Ishikawa (cell line): ENCODE measurements around the gene NXPE3.

ENCODE experiments used
- CEBPB ChIP-seq: IDR thresholded peaks from 2 replicates; pipeline ENCODE4 v1.6.1; 2012
- CREB1 ChIP-seq: IDR thresholded peaks from 2 replicates; pipeline ENCODE4 v1.6.1; 2012; ENCODE audit warnings: low read depth
- EGR1 ChIP-seq: IDR thresholded peaks from 2 replicates; pipeline ENCODE4 v1.6.1; 2012
- EP300 ChIP-seq: IDR thresholded peaks from 2 replicates; pipeline ENCODE4 v1.6.1; 2012; ENCODE audit warnings: borderline replicate concordance
- FOXM1 ChIP-seq: IDR thresholded peaks from 2 replicates; pipeline ENCODE4 v1.6.1; 2012; ENCODE audit warnings: low read depth, borderline replicate concordance
- MAX ChIP-seq: IDR thresholded peaks from 2 replicates; pipeline ENCODE4 v1.6.1; 2012
- NFIC ChIP-seq: IDR thresholded peaks from 2 replicates; pipeline ENCODE4 v1.6.1; 2012
- RAD21 ChIP-seq: IDR thresholded peaks from 2 replicates; pipeline ENCODE4 v1.6.1; 2012; ENCODE audit warnings: low read depth
- REST ChIP-seq: IDR thresholded peaks from 2 replicates; pipeline ENCODE4 v1.6.1; 2012; ENCODE audit warnings: low read depth, mild to moderate bottlenecking
- TAF1 ChIP-seq: IDR thresholded peaks from 2 replicates; pipeline ENCODE4 v1.6.1; 2012; ENCODE audit warnings: low read depth, mild to moderate bottlenecking
- TCF12 ChIP-seq: IDR thresholded peaks from 2 replicates; pipeline ENCODE4 v1.6.1; 2012; ENCODE audit warnings: low read depth
- TEAD4 ChIP-seq: IDR thresholded peaks from 2 replicates; pipeline ENCODE4 v1.6.1; 2012
- YY1 ChIP-seq: IDR thresholded peaks from 2 replicates; pipeline ENCODE4 v1.6.1; 2012; ENCODE audit warnings: low read depth
- ZBTB7A ChIP-seq: IDR thresholded peaks from 2 replicates; pipeline ENCODE4 v1.6.1; 2012; ENCODE audit warnings: low read depth
- TF ChIP-seq, protein P1 (sequence below): IDR thresholded peaks from 2 replicates; pipeline ENCODE4 v1.6.1; 2012

Gene NXPE3

DNA sequence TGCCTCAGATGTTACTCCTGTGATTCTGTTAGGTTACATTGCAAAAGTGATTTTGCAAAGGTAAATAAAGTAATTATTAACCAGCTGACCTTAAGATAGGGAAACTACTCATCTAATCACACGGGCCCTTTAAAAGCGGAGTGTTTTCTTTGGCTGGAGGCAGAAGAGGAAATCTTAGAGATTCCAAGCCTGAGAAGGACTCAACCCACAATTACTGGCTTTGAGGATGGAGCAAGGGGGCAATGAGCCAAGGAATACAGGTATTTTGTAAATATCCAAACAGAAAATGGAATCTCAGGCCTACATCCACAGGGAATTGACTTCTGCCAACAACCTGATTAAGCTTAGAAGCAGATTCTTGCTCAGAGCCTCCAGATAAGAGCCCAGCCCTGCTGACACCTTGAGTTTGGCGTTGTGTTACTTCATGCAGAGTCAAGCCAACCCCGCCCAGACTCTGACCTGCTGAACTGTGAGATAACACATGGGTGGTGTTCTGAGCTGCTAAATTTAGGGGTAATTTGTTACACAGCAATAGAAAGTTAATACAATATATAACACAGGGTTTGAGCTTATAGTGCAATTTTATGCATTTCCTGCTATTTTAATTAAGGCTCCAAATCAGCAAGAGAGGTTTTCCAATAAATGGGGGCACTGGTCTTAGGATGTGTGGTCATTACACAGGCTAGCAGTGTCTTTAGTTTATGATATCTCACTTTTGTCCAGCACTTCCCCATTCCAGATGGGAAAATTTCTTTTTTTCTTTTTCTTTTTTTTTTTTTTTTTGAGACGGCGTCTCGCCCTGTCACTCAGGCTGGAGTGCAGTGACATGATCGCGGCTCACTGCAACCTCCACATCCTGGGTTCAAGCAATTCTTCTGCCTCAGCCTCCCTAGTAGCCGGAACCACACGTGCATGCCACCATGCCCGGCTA lies 89.8 kb downstream of the NXPE3 start:
- TF ChIP-seq TAF1 (no peak), EP300 (no peak), FOXM1 (no peak), CREB1 (no peak), REST (no peak), NFIC (no peak), CEBPB (no peak), ZBTB7A (no peak), TEAD4 (no peak), YY1 (no peak), TCF12 (no peak), EGR1 (no peak), MAX (no peak), RAD21 (no peak)
- TF ChIP-seq, protein P1, sequence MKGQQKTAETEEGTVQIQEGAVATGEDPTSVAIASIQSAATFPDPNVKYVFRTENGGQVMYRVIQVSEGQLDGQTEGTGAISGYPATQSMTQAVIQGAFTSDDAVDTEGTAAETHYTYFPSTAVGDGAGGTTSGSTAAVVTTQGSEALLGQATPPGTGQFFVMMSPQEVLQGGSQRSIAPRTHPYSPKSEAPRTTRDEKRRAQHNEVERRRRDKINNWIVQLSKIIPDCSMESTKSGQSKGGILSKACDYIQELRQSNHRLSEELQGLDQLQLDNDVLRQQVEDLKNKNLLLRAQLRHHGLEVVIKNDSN: no peak

- no peak for TF ChIP-seq RAD21
- no peak for TF ChIP-seq TAF1
- TF ChIP-seq, protein P1: no peak
- no peak for TF ChIP-seq FOXM1
Observed at GRCh38 chr3:101870138-101870537, 91.1 kb downstream of the NXPE3 start.

DNA sequence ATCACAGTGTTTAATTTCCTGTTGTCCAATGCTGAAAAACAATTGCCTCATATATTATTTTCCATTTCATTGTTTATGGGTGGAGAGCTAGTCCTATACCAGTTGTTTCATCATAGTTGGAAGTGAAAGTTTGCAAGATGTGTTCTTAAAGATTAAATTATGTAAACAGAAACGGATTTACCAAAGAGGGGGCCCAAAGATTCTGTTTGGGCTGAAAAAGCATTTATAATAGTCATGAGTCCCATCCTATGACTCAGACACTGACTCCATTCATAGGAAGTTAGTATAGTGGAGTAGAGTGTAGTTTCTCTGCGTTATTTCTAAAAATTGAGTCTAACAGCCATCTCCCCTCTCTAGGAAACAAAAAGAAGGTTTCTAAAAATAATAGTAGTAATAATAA lies 94.6 kb downstream of the NXPE3 start:
- TF ChIP-seq TAF1: no peak
- TF ChIP-seq ZBTB7A: no peak
- TF ChIP-seq REST: no peak
- TF ChIP-seq TEAD4: no peak
- TF ChIP-seq TCF12: no peak
- no peak for TF ChIP-seq EGR1

GRCh38 chr3:101876142-101876541 lies 97.1 kb downstream of the NXPE3 start:
- TF ChIP-seq REST (no peak), NFIC (no peak), RAD21 (no peak), TAF1 (no peak)
